Activated T-helper 9 cell treated with anti-CD3 and anti-CD28 coated beads, Interleukin-2, amount 50 U/mL, for 16 hours (primary cell): ENCODE results near the gene SYT12.
"Not testable (repeated sequence)": the region's sequence is repeated elsewhere in the genome, so short reads cannot be mapped to it uniquely, and the experiment has no call there.

Experiments
- DNase-seq: peaks from one replicate; pipeline ENCODE4 v3.0.0-alpha.2; 2020; ENCODE audit warnings: low read depth

SYT12 gene

GRCh38 chr11:66996609-66997273 lies 26.2 kb upstream of the SYT12 start:
- no peak for DNase-seq

- DNase-seq = no peak
These were observed 23.4 kb upstream of the SYT12 start for GRCh38 chr11:66999555-66999954.

GRCh38 chr11:67001332-67001731 lies 21.6 kb upstream of the SYT12 start:
- no peak for DNase-seq

GRCh38 chr11:67002297-67002913 lies 20.5 kb upstream of the SYT12 start:
- DNase-seq = no peak

DNA sequence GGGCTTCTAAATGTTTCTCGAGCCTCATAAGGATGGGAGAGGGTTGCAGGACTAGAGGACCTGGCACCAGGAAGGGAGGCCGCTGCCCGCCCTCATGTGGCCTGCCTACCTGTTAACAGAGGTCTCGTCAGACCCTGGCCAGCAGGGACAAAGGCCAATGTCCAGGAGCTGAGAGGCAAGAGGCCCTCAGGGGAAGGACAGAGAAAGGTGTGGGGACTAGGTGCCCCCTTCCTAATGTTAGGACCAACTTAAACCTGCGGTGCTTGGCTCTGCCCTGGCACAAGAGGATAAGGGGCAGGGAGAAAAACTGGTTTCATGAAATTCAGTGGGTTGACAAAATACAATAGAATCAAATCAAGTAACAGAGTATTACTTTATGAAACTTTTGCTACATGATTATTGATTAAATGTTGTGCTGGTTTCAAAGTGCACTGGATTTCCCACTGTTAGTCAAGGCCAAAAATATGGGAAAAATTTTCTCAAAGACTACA lies 20.0 kb upstream of the SYT12 start:
- no peak for DNase-seq

DNA sequence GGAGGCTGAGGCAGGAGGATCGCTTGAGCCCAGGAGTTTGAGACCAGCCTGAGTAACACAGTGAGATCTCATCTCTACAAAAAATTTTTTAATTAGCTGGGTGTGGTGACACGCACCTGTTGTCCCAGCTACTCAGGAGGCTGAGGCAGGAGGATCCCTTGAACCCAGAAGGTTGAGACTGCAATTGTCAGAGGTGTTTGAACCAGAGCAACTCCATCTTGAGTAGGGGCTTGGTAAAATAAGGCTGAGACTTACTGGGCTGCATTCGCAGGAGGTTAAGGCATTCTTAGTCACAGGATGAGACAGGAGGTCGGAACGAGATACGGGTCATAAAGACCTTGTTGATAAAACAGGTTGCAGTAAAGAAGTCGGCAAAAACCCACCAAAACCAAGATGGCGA lies 17.7 kb upstream of the SYT12 start:
- not testable (repeated sequence) for DNase-seq

- DNase-seq = no peak
These were observed 16.7 kb upstream of the SYT12 start for GRCh38 chr11:67006029-67006884.

- no peak for DNase-seq
These were observed 15.8 kb upstream of the SYT12 start for GRCh38 chr11:67007126-67007525.

- DNase-seq = no peak
These were observed 12.5 kb upstream of the SYT12 start for GRCh38 chr11:67010296-67010905.

DNA sequence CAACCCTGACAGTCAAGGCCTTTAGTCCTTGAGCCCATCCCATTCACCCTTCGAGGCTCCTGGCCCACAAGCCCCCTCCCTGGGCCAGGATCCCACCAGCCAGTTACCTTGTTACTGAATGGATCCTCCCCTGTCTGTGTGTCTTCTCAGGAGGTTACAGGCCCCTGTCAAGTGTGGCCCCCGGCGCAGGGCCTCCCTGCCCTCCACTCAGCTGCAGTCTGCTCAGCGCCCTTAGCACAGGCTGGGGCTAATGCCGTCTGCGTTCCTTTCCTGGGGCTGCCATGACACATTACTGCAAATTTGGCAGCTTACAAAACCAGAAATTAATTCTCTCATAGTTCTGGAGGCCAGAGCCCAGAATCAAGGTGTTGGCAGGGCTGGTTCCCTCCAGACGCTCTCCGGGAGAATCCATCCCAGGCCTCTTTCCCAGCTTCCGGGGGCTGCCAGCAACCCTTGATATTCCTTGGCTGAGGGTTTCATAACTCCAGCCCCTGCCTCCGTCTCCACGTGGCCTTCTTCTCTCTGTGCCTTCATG lies 9.4 kb upstream of the SYT12 start:
- no peak for DNase-seq

GRCh38 chr11:67014343-67014742 lies 8.6 kb upstream of the SYT12 start:
- DNase-seq = no peak

DNA sequence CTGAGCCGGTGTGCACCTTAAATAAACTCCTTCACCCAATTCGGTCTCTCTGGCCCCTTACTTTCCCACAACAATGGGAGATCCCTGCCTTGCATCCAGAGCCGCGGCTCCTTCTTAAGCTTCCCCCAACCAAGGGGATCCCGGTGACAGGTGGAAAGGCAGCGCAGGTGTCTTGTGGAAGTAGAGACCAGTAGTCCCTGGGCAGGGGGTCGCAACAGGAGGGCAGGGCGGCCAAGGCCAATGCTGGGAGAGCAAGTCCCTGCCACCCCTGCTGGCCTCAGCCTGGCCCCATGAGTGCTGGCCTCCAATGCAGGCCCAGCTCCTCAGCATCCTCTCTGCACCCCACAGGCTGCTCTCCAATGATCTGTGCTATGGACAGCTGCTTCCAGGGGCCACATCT lies 7.9 kb upstream of the SYT12 start:
- no peak for DNase-seq

GRCh38 chr11:67016550-67016949 lies 6.4 kb upstream of the SYT12 start:
- no peak for DNase-seq

DNA sequence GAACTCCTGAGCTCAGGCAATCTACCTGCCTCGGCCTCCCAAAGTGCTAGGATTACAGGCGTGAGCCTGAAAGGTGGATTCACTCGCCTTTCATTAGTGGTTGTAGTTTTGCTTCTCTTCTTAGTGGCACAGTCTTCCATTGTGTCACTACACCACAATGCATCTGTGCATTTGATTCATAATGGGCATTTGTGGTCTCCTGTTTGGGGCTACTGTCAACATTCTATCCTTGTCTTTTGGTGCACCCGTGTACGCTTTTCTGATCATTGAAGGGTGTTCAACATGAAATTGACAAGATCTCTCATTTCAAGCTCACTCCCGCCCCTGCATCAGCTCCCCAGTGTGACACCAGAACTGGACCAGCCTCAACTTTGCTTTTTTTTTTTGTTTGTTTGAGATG lies 2.0 kb upstream of the SYT12 start:
- DNase-seq = no peak

DNA sequence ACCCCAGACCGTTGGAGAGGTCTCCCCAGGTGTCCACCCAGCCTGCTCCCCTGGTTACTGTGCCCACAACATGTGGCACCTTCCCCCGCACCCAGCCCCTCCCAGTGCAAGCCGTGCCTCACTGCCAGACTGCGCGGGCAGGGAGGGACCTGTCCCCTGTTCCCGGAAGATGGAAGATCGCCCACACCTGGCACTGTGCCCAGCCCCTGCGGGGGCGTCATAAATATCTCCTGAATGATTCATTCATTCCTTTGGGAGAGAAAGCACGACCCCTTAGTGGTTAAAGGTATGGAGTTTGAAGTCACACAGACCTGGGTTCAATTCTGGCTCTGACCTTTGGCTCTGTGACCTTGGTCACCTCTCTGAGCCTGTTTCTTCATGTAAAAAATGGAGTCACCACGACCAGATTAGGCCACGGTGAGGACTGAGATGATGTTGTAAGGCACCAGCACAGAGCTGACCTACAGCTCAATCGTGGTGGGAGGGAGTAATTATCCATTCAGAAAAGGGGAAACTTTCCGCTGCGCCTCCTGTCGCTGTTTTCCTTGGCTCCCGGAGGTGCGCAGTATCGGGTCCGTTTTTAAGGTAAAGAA lies 497 bp upstream of the SYT12 start:
- no peak for DNase-seq

DNA sequence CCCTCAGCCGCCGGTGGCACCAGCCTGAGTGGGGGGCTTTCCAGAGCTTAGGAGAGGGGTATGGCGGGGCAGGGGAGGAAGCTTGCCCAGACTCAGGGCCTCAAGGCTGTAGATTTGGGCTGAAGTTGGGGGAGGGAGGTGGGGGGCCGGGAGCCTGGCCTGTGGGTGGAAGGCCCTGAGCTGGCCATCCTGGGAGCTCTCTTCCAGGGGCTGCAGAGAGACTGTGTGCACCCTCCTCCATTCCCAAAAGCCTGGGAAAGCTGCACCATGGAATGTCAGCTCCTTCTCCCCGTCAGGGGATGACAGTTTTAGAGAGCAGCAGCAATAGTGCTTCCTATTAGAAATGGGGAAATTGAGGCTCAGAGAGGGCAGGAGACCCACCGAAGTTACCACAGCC lies 1.0 kb downstream of the SYT12 start:
- no peak for DNase-seq

- DNase-seq = peak; percentile 24
These were observed 1.5 kb downstream of the SYT12 start for GRCh38 chr11:67024410-67024809.

DNA sequence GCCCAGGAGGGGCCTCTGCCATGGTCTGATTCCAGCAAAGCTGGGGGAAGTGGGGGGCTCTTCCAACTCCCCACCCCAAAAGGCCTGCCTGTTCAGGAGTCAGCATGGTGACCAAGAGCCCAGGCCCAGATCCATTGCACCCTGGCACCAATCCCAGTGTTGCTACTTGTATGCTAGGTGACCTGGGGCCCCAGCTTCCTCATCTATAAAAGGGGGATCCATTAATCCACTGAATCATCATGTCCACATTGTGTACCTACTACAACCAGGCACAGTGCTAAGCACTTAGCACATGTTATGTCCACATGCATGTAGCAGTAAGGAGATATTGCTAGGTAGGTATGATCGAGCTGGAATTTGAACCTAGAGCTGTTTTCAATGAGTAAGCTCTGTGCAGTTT lies 2.0 kb downstream of the SYT12 start:
- DNase-seq = no peak

DNA sequence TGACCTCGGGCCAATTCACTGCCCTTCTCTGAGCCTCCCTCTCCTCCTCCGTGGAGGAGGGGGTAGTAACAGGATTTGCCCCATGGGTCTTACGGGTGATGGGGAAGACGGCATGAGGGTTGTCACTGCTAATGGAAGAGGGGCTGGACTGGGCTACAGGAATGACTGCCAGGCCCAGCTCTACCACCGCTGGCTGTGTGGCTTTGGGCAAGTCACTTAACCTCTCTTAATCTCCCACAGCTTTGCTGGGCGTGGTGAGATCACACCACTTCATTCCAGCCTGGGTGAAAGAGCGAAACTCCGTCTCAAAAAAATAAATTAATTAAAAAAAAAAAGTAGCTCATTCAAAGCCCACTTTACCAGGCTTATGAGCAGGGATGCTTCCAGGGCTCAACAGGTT lies 2.8 kb downstream of the SYT12 start:
- no peak for DNase-seq

- DNase-seq = no peak
These were observed 4.0 kb downstream of the SYT12 start for GRCh38 chr11:67026941-67027340.

- no peak for DNase-seq
These were observed 4.6 kb downstream of the SYT12 start for GRCh38 chr11:67027483-67027930.
